CD4-positive, alpha-beta T cell treated with Interferon gamma for 1 hour (primary cell): ENCODE results near the gene XYLT1.
A peak's percentile ranks its signal among the peaks of the same experiment; 100 is the strongest.

Source experiments
- DNase-seq: peaks from one replicate; pipeline ENCODE4 v3.0.0-alpha.2; 2020

The XYLT1 gene

GRCh38 chr16:17369421-17370222, 101.1 kb downstream of the XYLT1 start:
- DNase-seq = peak; percentile 84

GRCh38 chr16:17368951-17369350, 101.8 kb downstream of the XYLT1 start:
- DNase-seq = no peak

- no peak for DNase-seq
These were observed 102.3 kb downstream of the XYLT1 start for GRCh38 chr16:17368446-17368845.

GRCh38 chr16:17367923-17368322, 102.8 kb downstream of the XYLT1 start:
- DNase-seq = no peak

GRCh38 chr16:17367036-17367435, 103.7 kb downstream of the XYLT1 start:
- peak; percentile 60 for DNase-seq

GRCh38 chr16:17366299-17366961, 104.3 kb downstream of the XYLT1 start:
- DNase-seq = no peak

GRCh38 chr16:17365591-17366298, 105.0 kb downstream of the XYLT1 start:
- no peak for DNase-seq

- DNase-seq = no peak
These were observed 105.6 kb downstream of the XYLT1 start for GRCh38 chr16:17365211-17365541.

GRCh38 chr16:17364319-17365210, 106.2 kb downstream of the XYLT1 start:
- peak; percentile 71 for DNase-seq

- no peak for DNase-seq
These were observed 107.8 kb downstream of the XYLT1 start for GRCh38 chr16:17362946-17363345.

GRCh38 chr16:17362183-17362582, 108.6 kb downstream of the XYLT1 start:
- no peak for DNase-seq

- peak; percentile 77 for DNase-seq
These were observed 110.1 kb downstream of the XYLT1 start for GRCh38 chr16:17360693-17361122.

GRCh38 chr16:17359788-17360390, 110.9 kb downstream of the XYLT1 start:
- peak; percentile 64 for DNase-seq

GRCh38 chr16:17358846-17359245, 111.9 kb downstream of the XYLT1 start:
- DNase-seq = no peak

GRCh38 chr16:17358355-17358754, 112.4 kb downstream of the XYLT1 start:
- DNase-seq = no peak

- no peak for DNase-seq
These were observed 113.3 kb downstream of the XYLT1 start for GRCh38 chr16:17357307-17358062.

- no peak for DNase-seq
These were observed 114.4 kb downstream of the XYLT1 start for GRCh38 chr16:17356243-17356933.

- DNase-seq = no peak
These were observed 116.1 kb downstream of the XYLT1 start for GRCh38 chr16:17354685-17355084.

- no peak for DNase-seq
These were observed 116.6 kb downstream of the XYLT1 start for GRCh38 chr16:17354141-17354601.

GRCh38 chr16:17353561-17353960, 117.2 kb downstream of the XYLT1 start:
- no peak for DNase-seq
